Activated naive CD8-positive, alpha-beta T cell treated with anti-CD3 and anti-CD28 coated beads, Interleukin-2, amount 50 U/mL, for 24 hours (primary cell): Measurements from ENCODE around the gene B3GALT4.

Experiments
- ATAC-seq: fragments of 150-1000 bp; cut with Tn5 transposase; one replicate; pipeline ENCODE4 v1.10.0; 2021
- DNase-seq: peaks from one replicate; pipeline ENCODE4 v3.0.0; 2021
- H3K27ac Mint-ChIP-seq: one replicate; pipeline ENCODE4 v1.8.0; 2021; ENCODE audit warnings: mild to moderate bottlenecking, mixed read lengths
- H3K27me3 Mint-ChIP-seq: one replicate; pipeline ENCODE4 v1.8.0; 2021; ENCODE audit warnings: mixed read lengths
- H3K36me3 Mint-ChIP-seq: one replicate; pipeline ENCODE4 v1.8.0; 2021; ENCODE audit warnings: low read depth, mixed read lengths
- H3K4me1 Mint-ChIP-seq: one replicate; pipeline ENCODE4 v1.8.0; 2021; ENCODE audit warnings: mixed read lengths
- H3K4me3 Mint-ChIP-seq: one replicate; pipeline ENCODE4 v1.8.0; 2021; ENCODE audit warnings: mild to moderate bottlenecking, moderate library complexity, mixed read lengths
- H3K9me3 Mint-ChIP-seq: one replicate; pipeline ENCODE4 v1.8.0; 2021; ENCODE audit warnings: mixed read lengths

B3GALT4 gene

DNA sequence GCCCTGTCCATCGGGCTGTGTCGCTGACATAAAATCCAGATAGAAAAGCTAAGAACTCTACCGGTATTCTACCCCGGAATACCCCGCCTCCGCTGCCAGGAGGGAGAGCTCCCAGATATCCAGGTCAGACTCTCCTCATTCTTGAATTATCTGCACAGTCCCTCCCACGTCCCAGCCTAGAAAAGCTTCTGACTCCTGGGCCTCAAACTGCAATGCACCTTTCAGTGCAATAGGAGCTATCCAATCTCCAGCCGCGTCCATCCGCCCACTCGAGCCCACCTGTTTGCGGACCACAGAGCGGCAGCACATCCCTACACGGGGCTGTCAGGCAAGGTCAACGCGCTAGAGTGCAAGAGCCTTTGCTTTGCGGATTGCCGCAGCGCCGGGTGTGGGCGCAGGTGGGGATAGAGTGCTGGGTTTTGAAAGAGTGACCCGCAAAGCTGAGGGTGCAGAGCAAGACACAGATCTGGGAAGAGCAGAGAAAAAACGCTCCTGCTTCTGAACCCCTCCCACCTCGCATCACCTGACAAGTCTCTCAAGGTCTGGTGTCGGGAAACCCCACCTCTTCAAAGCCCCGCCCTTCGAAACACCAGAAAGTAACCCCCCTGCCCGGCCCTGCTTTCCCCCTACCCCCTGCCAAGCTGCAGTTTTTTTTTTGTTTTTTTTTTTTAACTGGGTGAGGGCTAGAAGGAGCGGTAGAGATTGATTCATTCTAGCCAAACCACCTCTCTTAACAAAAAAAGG, 35.6 kb downstream of the B3GALT4 start:
- peak overlapping the region; percentile 97 for H3K27ac Mint-ChIP-seq
- H3K27me3 Mint-ChIP-seq, result no peaks in the 10 kb centered on the region
- DNase-seq (peak; percentile 79), ATAC-seq (peak; percentile 34)
- H3K4me1 Mint-ChIP-seq, result peaks cover 65% of the 10 kb centered on the region
- H3K4me3 Mint-ChIP-seq, result peak overlapping the region; percentile 95
- H3K9me3 Mint-ChIP-seq, result no peaks in the 10 kb centered on the region
- peaks cover 29% of the 10 kb centered on the region for H3K36me3 Mint-ChIP-seq

DNA sequence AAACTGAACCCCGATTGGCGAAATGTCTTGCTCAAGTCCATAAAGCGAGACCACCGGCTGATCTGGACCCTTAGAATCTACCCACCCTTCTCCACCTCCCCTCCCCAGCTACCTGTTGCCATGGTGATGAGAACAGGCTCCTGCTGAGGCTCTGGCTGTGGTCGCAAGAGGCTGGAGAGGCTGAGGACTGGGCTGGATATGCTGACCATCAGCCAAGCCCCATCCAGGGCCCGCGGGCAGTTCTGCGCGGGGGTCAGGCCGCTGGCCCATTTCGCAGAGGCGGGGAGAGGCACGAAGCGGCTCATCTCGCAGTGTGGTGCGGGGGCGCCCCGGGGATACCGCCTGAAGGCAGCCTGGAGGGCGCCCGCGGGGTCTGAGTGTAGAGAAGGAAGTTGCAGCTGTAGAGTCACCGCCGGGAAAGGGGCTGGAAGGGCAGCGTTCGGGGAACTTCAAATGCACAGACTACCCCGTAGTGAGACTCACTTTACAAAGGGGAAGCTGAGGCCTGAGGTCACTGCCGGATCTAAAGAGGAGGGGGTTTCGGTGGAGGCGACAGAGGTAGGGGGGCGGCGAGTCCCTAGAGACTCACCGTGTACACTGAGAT, 36.3 kb downstream of the B3GALT4 start:
- ATAC-seq, result no peak
- H3K4me1 Mint-ChIP-seq, result peaks cover 65% of the 10 kb centered on the region
- peak overlapping the region; percentile 95 for H3K4me3 Mint-ChIP-seq
- DNase-seq, result peak; percentile 66
- peaks cover 32% of the 10 kb centered on the region for H3K36me3 Mint-ChIP-seq
- no peaks in the 10 kb centered on the region for H3K9me3 Mint-ChIP-seq
- peak overlapping the region; percentile 97 for H3K27ac Mint-ChIP-seq
- H3K27me3 Mint-ChIP-seq, result no peaks in the 10 kb centered on the region

DNA sequence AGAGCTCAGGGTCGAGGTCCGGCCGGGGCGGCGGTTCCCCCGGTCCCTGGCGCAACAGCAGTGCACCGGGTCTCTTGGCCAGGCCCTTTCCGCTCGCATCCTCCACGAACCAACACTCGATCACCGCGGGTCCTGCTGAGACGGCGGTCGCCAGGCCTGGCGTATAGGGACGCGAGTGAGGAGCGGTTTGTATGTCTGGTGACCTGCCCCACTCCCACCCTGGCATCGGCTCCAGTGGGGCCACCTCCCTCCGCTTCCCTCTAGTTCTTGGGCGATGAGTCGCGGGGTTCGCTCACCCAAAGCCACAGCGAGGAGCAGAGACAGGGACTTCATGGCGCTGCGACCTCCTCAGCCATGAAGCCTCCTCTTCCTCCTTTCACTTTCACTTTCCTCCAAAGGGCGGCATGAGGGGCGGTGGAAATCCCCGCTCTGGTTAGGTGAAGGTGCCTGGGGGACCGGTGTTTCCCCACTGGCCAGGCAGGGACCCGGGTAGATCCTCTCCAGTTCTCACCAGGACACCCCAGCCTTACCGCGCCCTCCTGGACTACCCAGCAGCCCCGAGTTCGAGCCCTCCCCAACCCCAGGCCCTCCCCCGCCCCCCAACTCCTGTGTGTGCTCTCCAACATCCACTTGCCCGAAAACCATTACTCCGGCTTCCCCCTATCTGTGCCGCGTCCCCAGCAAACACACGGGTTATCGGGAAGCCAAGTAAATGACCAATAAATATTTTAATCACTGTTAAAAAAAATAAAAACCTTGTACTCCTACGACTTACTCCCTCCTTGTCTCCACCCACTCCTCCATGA, 37.0 kb downstream of the B3GALT4 start, which contains the start of gene TAPBP:
TSS of gene TAPBP (minus strand) at position 370 of the 806 bp plus-strand sequence. CDS start at position 333, 37 bp downstream.
- Mint-ChIP-seq H3K4me1 (peaks cover 65% of the 10 kb centered on the region), H3K27ac (peak within 1 kb of the TSS; percentile 97), H3K4me3 (peak within 1 kb of the TSS; percentile 95), H3K36me3 (peaks cover 31% of the 10 kb centered on the region), H3K27me3 (no peaks in the 10 kb centered on the region), H3K9me3 (no peaks in the 10 kb centered on the region)
- DNase-seq (peak; percentile 88), ATAC-seq (peak; percentile 78)

DNA sequence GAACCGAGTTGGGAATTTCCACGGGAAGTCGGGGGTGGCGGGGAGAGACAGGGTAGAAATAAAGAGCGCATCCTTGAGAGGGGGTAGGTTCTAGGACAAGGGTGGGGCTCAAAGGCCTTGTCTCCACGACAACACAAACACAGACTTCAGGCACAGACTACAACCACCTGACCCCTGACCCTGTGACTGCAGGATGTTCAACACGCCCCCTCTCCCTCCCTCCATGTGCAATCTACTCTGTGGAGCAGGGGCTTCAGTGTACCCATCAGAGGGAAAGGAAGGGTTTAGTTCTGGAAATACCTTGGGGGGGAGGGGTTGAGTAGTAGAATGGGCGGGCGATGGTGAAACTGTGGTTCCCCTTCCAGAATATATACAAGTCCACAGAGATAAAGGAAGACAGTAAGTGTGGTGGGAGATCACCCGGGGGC, 37.6 kb downstream of the B3GALT4 start:
- ATAC-seq, result peak; percentile 56
- peaks cover 34% of the 10 kb centered on the region for H3K36me3 Mint-ChIP-seq

DNA sequence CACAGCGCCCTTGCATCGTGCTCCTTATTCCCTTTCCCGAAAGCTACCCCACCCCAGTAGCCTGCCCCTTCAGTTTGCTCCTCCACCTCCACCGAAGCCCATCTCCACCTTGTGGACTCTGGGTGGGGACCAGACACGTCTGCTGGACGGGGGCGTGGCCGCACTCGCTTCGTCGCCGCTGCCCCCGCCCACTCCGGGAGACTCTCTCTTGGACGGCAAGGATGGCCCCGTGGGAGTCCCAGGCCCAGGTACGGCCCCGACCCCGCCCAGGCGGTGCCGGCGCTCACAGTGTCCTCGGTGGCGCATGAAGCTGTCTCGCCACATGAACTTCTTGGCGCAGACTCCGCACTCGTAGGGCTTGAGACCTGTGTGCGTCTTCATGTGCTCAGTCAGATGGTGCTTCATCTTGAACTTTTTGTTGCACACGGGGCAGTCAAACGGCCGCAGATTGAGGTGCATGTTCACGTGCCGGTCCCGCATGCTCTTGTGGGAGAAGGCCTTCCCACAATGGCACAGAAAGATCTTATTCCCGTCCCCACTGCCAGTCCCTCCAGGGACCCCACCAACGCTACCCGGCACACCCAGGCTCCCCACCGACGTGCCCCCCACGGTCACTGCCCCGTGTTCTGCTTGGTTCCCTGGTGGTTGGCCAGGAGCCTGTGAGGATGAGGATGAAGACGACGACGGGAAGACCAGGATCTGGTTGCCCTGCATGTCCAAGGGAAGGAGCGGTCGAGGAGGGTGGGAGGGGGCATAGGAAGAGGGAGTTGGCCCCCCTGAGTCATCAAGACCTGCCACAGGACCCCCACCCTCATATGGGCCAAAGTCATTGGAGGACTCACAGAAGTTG, 38.2 kb downstream of the B3GALT4 start:
- Mint-ChIP-seq H3K4me3 (peak overlapping the region; percentile 95), H3K4me1 (peaks cover 74% of the 10 kb centered on the region), H3K27me3 (no peaks in the 10 kb centered on the region), H3K27ac (peak overlapping the region; percentile 97), H3K36me3 (peaks cover 40% of the 10 kb centered on the region), H3K9me3 (no peaks in the 10 kb centered on the region)
- ATAC-seq (no peak), DNase-seq (peak; percentile 32)

More for the DNA sequence above, 37.6 kb downstream of the B3GALT4 start:
- peak; percentile 64 for DNase-seq
- Mint-ChIP-seq H3K4me1 (peaks cover 69% of the 10 kb centered on the region), H3K27me3 (no peaks in the 10 kb centered on the region), H3K9me3 (no peaks in the 10 kb centered on the region), H3K4me3 (peak overlapping the region; percentile 95), H3K27ac (peak overlapping the region; percentile 97)

DNA sequence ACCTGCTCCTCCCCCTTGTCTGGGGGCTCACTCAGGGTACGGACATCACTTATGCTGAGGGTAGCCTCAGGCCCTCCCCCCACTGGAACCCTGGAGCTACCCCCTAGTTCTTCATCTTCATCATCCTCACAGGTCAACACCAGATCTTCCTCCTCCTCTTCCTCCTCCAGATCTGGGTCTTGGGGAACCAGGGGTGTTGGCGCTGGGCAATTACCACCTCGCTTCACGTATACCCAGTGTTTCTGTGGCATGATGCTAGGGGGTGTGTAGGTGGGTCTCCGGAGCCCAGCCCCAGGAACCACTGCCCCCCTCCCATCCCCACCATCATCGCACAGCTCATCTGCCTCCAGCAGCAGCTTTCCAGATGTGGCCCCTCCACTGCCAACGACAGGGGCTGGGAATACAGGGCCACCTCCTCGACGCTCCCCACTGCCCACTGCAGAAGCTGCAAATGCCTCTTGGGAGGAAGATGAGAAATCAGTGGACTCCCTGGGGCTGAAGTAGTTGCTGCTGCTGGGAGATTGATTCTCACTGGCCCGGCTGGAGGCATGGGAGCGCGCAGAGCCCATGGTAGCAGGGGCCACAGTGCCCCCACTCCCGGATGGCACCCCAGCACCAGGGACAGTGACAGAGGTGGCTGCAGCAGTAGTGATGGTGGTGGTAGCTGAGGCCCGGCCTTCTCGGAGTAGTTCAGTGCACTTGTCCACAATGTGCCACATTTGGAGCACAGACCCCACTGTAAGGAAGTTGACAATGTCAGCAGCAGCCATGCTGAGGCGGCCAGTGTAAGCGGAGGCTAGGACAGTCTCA, 39.1 kb downstream of the B3GALT4 start:
- peaks cover 43% of the 10 kb centered on the region for H3K36me3 Mint-ChIP-seq
- no peaks in the 10 kb centered on the region for H3K27me3 Mint-ChIP-seq
- H3K4me3 Mint-ChIP-seq, result peak overlapping the region; percentile 72
- DNase-seq (no peak), ATAC-seq (no peak)
- H3K9me3 Mint-ChIP-seq, result no peaks in the 10 kb centered on the region
- H3K4me1 Mint-ChIP-seq, result peaks cover 79% of the 10 kb centered on the region
- H3K27ac Mint-ChIP-seq, result no peak overlapping the region

DNA sequence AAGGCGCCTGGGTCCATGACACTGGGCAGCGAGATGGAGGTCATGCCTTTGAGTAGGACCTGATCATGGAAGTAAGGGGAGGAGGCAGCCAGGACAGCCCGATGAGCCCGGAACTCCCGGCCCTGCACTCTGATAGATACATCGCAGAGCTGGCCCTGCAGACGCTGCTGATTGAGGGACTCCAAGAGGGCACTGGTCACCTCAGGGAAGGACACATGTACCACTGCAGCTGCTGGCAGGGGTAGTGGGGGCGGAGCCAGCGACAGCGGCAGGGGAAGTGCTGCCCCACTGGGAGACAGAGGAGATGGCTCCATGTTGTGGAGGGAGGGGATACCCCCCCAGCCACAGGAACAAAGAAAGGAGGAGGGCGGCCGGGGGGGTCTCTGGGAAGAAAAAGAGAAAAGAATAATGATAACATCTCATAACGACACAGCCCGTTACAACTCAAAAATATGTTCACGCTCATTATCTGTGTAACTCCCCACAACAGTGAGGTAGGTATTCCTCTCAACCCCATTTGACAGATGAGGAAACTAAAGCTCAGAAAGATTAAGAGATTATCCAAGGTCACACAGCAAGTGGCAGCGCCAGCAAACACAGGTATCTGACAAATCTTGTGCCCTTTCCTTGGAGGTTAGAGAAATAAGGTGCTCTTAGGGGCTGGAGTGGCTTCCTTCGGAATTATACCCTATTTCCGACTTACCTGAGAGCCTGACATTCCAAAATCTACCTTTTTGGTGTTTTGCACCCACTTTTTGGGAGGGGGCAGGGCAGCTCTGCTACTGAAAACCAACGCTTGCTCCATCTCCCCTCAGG, 39.9 kb downstream of the B3GALT4 start:
- Mint-ChIP-seq H3K36me3 (peaks cover 44% of the 10 kb centered on the region), H3K9me3 (no peaks in the 10 kb centered on the region), H3K4me3 (peak overlapping the region; percentile 72), H3K27ac (peak overlapping the region; percentile 75), H3K4me1 (peaks cover 82% of the 10 kb centered on the region), H3K27me3 (no peaks in the 10 kb centered on the region)
- ATAC-seq (no peak), DNase-seq (no peak)

DNA sequence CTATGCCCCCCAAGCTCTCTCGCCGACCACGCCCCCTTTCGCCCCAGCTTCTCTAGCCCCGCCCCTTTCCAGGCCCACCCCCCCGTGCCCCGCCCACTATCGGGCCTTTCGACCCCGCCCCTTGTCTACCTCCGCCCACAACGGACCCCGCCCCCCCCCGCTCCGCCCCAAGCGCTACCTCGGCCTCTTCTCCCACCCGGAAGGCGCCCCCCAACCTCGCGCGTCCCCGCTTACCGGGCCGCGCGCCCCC, 40.4 kb downstream of the B3GALT4 start:
- Mint-ChIP-seq H3K9me3 (no peaks in the 10 kb centered on the region), H3K36me3 (peaks cover 44% of the 10 kb centered on the region), H3K27me3 (no peaks in the 10 kb centered on the region), H3K27ac (peak overlapping the region; percentile 75), H3K4me1 (peaks cover 82% of the 10 kb centered on the region), H3K4me3 (peak overlapping the region; percentile 93)
- DNase-seq (no peak), ATAC-seq (no peak)

DNA sequence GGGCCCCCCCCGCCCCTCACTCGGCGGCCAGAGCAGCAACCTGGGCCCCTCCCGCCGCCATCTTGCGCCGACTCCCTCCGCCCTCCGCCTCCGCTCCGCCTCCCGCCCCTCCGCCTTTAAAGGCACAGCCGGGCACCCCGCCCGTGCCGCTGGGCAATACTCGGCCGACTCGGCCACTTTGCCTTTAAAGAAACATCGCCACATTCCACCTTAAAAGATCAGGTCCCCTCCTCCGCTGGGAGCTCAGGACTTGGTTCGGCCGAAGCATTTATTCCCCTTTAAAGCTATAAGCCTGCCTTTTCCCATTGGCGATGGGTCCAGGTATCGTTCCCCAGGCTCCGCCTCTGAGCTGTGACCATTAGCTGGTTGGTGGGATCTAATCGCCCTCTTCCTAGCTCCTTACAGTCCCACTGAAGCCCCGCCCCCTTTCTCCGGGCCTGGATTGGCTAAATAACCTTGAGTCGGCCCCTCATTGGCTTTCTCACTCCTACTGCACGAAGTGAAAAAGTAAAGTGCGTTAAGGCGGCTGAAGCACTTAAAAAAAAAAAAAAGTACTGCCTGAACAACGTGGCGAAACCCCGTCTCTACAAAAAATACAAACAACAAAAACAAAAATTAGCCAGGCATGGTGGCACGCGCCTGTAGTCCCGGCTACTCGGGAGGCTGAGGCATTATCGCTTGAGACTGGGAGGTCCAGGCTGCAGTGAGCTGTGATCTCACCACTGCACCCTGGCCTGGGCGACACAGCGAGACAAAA, 40.9 kb downstream of the B3GALT4 start, which contains the start of gene ZBTB22:
TSS of gene ZBTB22 (minus strand) at position 76 of the 757 bp plus-strand sequence. CDS start 828 bp downstream, outside the sequence.
- Mint-ChIP-seq H3K9me3 (no peaks in the 10 kb centered on the region), H3K27ac (peak within 1 kb of the TSS; percentile 94), H3K36me3 (peaks cover 45% of the 10 kb centered on the region), H3K4me3 (peak within 1 kb of the TSS; percentile 93), H3K27me3 (no peaks in the 10 kb centered on the region), H3K4me1 (peaks cover 79% of the 10 kb centered on the region)
- peak; percentile 96 for DNase-seq
- peak; percentile 58 for ATAC-seq

DNA sequence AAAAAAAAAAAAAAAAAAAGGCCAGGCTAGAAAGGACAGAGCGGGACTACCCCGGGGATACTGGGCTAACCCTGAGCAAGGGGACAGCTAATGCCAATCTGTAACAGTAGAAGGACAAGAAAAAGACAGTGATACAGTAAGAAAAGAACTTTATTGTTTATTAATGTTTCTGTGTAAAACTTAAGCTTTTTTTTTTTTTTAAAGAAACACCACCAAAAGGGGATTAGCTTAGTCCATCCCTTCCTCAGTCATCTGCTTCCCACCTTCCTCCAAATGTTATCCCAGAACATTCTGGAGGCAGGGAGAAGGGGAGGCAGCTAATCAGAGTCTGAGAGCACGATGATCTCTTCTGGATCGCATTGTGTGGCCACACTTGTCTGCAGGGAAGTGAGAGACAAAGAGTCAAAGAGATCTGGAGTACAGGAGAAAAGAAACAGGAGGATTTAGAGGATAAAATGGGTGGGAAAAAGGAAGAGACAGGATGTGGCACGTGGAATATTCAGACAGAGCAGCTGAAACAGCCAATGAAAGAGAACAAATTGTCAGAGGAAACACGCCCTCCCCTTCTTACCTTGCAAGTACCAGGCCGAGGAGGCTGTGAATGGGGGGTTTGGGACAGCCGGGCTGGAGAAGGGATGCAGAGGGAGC, 41.6 kb downstream of the B3GALT4 start:
- Mint-ChIP-seq H3K9me3 (no peaks in the 10 kb centered on the region), H3K4me3 (peak overlapping the region; percentile 93), H3K27ac (peak overlapping the region; percentile 94)

DNA sequence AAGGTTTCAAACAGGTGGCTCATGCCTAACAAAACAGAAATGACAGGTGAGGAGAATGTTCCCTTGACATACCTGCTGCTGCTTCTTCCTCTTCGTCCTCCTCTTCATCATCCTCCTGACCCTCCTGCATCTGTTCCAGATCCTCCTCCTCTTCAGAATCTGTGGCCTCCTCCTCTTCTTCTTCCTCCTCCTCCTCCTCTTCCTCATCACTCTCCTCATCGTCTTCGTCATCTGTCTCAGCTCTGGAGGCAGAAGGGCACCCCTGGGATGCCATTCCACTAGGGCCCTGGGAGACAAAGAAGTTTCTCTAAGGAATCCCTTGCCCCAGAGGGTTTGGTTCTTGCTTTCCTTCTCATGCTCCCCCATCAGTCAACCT, 43.0 kb downstream of the B3GALT4 start:
- peaks cover 46% of the 10 kb centered on the region for H3K36me3 Mint-ChIP-seq
- peaks cover 83% of the 10 kb centered on the region for H3K4me1 Mint-ChIP-seq
- no peak for ATAC-seq
- peak overlapping the region; percentile 98 for H3K4me3 Mint-ChIP-seq
- no peak for DNase-seq
- no peaks in the 10 kb centered on the region for H3K27me3 Mint-ChIP-seq
- H3K27ac Mint-ChIP-seq, result peak overlapping the region; percentile 74
- no peaks in the 10 kb centered on the region for H3K9me3 Mint-ChIP-seq

More for the DNA sequence above, 41.6 kb downstream of the B3GALT4 start:
- Mint-ChIP-seq H3K36me3 (peaks cover 46% of the 10 kb centered on the region), H3K4me1 (peaks cover 84% of the 10 kb centered on the region), H3K27me3 (no peaks in the 10 kb centered on the region)
- DNase-seq (no peak), ATAC-seq (no peak)
